NCI-H128 (cell line): Measurements from ENCODE around the gene KIF23.
"Not testable (repeated sequence)": the region's sequence is repeated elsewhere in the genome, so short reads cannot be mapped to it uniquely, and the experiment has no call there.

ENCODE experiments used
- DNase-seq: peaks from one replicate; lab custom pipeline; 2025; ENCODE audit not compliant: unreplicated experiment; lab: John Stamatoyannopoulos, UW

The KIF23 gene

GRCh38 chr15:69434238-69434637 lies 20.1 kb downstream of the KIF23 start:
- no peak for DNase-seq

GRCh38 chr15:69434679-69435078 lies 20.5 kb downstream of the KIF23 start:
- no peak for DNase-seq

- DNase-seq, result no peak
Observed at GRCh38 chr15:69435985-69436384, 21.8 kb downstream of the KIF23 start.

GRCh38 chr15:69436951-69437350 lies 22.8 kb downstream of the KIF23 start:
- no peak for DNase-seq

- no peak for DNase-seq
Observed at GRCh38 chr15:69439623-69440022, 25.5 kb downstream of the KIF23 start.

- no peak for DNase-seq
Observed at GRCh38 chr15:69443032-69443611, 29.0 kb downstream of the KIF23 start.

- DNase-seq, result no peak
Observed at GRCh38 chr15:69444686-69445085, 30.5 kb downstream of the KIF23 start.

- DNase-seq, result no peak
Observed at GRCh38 chr15:69446953-69447352, 32.8 kb downstream of the KIF23 start.

GRCh38 chr15:69450221-69450620 lies 36.1 kb downstream of the KIF23 start:
- not testable (repeated sequence) for DNase-seq

- DNase-seq, result no peak
Observed at GRCh38 chr15:69450968-69451695, 37.0 kb downstream of the KIF23 start.

GRCh38 chr15:69451951-69452691 lies 38.0 kb downstream of the KIF23 start:
- no peak for DNase-seq

- peak; percentile 85 for DNase-seq
Observed at GRCh38 chr15:69452692-69453521, 38.8 kb downstream of the KIF23 start, which contains the start of gene RPLP1. Gene RPLP1, plus strand, starts transcription at chr15:69452818. Its CDS starts 131 bp downstream, at chr15:69452949.

GRCh38 chr15:69454953-69455352 lies 40.8 kb downstream of the KIF23 start:
- DNase-seq, result no peak

- no peak for DNase-seq
Observed at GRCh38 chr15:69456208-69457166, 42.3 kb downstream of the KIF23 start.

- DNase-seq, result no peak
Observed at GRCh38 chr15:69457304-69458280, 43.4 kb downstream of the KIF23 start.

- no peak for DNase-seq
Observed at GRCh38 chr15:69459066-69459465, 44.9 kb downstream of the KIF23 start.

GRCh38 chr15:69460481-69460880 lies 46.3 kb downstream of the KIF23 start:
- DNase-seq, result no peak

- DNase-seq, result no peak
Observed at GRCh38 chr15:69462030-69462492, 47.9 kb downstream of the KIF23 start.
